Mesothelial cell of epicardium (in vitro differentiated cells): ENCODE measurements around the gene PARP16. TPM values are rescaled to one million over a fixed set of nuclear protein-coding genes. Genes with fewer than 3 reads are reported as not detected.

Source experiments
- DNase-seq, 2 experiments: peaks; one replicate each; pipeline ENCODE4 v3.0.0; 2021; ENCODE audit warnings: low spot score in 2 of 2; ENCODE audit not compliant: unreplicated experiment in 2 of 2
- H3K27ac Mint-ChIP-seq: 2 replicates; pipeline ENCODE4 v1.8.0; 2021; ENCODE audit warnings: mixed read lengths
- H3K27me3 Mint-ChIP-seq: 2 replicates; pipeline ENCODE4 v1.8.0; 2021; ENCODE audit warnings: low read depth, mixed read lengths
- H3K36me3 Mint-ChIP-seq: 2 replicates; pipeline ENCODE4 v1.8.0; 2021; ENCODE audit warnings: mixed read lengths
- H3K4me1 Mint-ChIP-seq: 2 replicates; pipeline ENCODE4 v1.8.0; 2021; ENCODE audit warnings: mixed read lengths
- H3K4me3 Mint-ChIP-seq: 2 replicates; pipeline ENCODE4 v1.8.0; 2021; ENCODE audit warnings: mild to moderate bottlenecking, moderate library complexity, mixed read lengths
- H3K9me3 Mint-ChIP-seq: 2 replicates; pipeline ENCODE4 v1.8.0; 2021; ENCODE audit warnings: mixed read lengths
- CTCF ChIP-seq: fragments of 200-600 bp; sonication (generic); IDR thresholded peaks from one replicate; pipeline ENCODE4 v1.5.0; 2021; ENCODE audit warnings: antibody characterized with exemption; ENCODE audit not compliant: unreplicated experiment
- total RNA-seq: library from RNA; stranded (reverse); gene quantifications from 3 replicates; pipeline ENCODE4 v1.2.1, GENCODE V29; 2021

PARP16 gene
- total RNA-seq, 1 donor from 2014 or later, result 17.7 TPM

- Mint-ChIP-seq H3K4me1 (peaks cover 20% of the 10 kb centered on the region), H3K27me3 (no peaks in the 10 kb centered on the region), H3K9me3 (no peaks in the 10 kb centered on the region), H3K4me3 (no peak overlapping the region), H3K36me3 (no peaks in the 10 kb centered on the region), H3K27ac (peak overlapping the region; percentile 48)
- no peak for DNase-seq
- no peak for TF ChIP-seq CTCF
Observed at GRCh38 chr15:65309882-65310418, 23.3 kb upstream of the PARP16 start.

GRCh38 chr15:65307978-65308377, 21.3 kb upstream of the PARP16 start:
- DNase-seq, result no peak
- H3K36me3 Mint-ChIP-seq, result no peaks in the 10 kb centered on the region

GRCh38 chr15:65306551-65306950, 19.9 kb upstream of the PARP16 start:
- Mint-ChIP-seq H3K27me3 (no peaks in the 10 kb centered on the region), H3K27ac (no peak overlapping the region), H3K4me1 (peaks cover 22% of the 10 kb centered on the region), H3K9me3 (no peaks in the 10 kb centered on the region), H3K36me3 (no peaks in the 10 kb centered on the region), H3K4me3 (no peak overlapping the region)
- no peak for DNase-seq
- TF ChIP-seq CTCF, result no peak

More at GRCh38 chr15:65307978-65308377, 21.3 kb upstream of the PARP16 start:
- H3K27me3 Mint-ChIP-seq, result no peaks in the 10 kb centered on the region
- TF ChIP-seq CTCF, result no peak
- H3K4me3 Mint-ChIP-seq, result no peak overlapping the region
- H3K4me1 Mint-ChIP-seq, result peaks cover 33% of the 10 kb centered on the region
- H3K9me3 Mint-ChIP-seq, result no peaks in the 10 kb centered on the region
- H3K27ac Mint-ChIP-seq, result no peak overlapping the region

- TF ChIP-seq CTCF, result no peak
- H3K27ac Mint-ChIP-seq, result no peak overlapping the region
- peaks cover 22% of the 10 kb centered on the region for H3K4me1 Mint-ChIP-seq
- H3K27me3 Mint-ChIP-seq, result no peaks in the 10 kb centered on the region
- H3K36me3 Mint-ChIP-seq, result no peaks in the 10 kb centered on the region
- no peaks in the 10 kb centered on the region for H3K9me3 Mint-ChIP-seq
- no peak for DNase-seq
- H3K4me3 Mint-ChIP-seq, result no peak overlapping the region
Observed at GRCh38 chr15:65305776-65306175, 19.1 kb upstream of the PARP16 start.

GRCh38 chr15:65305150-65305758, 18.6 kb upstream of the PARP16 start:
- Mint-ChIP-seq H3K4me3 (peak overlapping the region; percentile 79), H3K27me3 (no peaks in the 10 kb centered on the region), H3K27ac (peak overlapping the region; percentile 99), H3K36me3 (no peaks in the 10 kb centered on the region), H3K9me3 (no peaks in the 10 kb centered on the region), H3K4me1 (peaks cover 22% of the 10 kb centered on the region)
- no peak for DNase-seq
- TF ChIP-seq CTCF, result no peak
